Suprapubic skin (tissue), 4 donors: ENCODE measurements around the gene KRTAP12-2. TPM values are rescaled to one million over a fixed set of nuclear protein-coding genes. Genes with fewer than 3 reads are reported as not detected.
A peak's percentile ranks its signal among the peaks of the same experiment; 100 is the strongest.

Experiments
- DNase-seq, 2 donors: peaks; one replicate each; pipeline ENCODE4 v3.0.0-alpha.2; 2019; ENCODE audit warnings: low spot score in 2 of 2
- H3K27ac ChIP-seq: fragments of 200-600 bp; sonication (generic); one replicate; pipeline ENCODE4 v1.5.1; 2019
- H3K27me3 ChIP-seq: fragments of 200-600 bp; sonication (generic); one replicate; pipeline ENCODE4 v1.5.1; 2019
- H3K36me3 ChIP-seq: fragments of 200-600 bp; sonication (generic); one replicate; pipeline ENCODE4 v1.5.1; 2019
- H3K4me1 ChIP-seq: fragments of 200-600 bp; sonication (generic); one replicate; pipeline ENCODE4 v1.5.1; 2019
- H3K4me3 ChIP-seq: fragments of 200-600 bp; sonication (generic); one replicate; pipeline ENCODE4 v1.5.1; 2019; ENCODE audit warnings: mild to moderate bottlenecking
- H3K9me3 ChIP-seq: fragments of 200-600 bp; sonication (generic); one replicate; pipeline ENCODE4 v1.5.1; 2019
- EP300 ChIP-seq: sonication (generic); formaldehyde crosslinking; IDR thresholded peaks from one replicate; pipeline ENCODE4 v1.6.1; 2017; ENCODE audit warnings: antibody characterized with exemption
- POLR2A ChIP-seq, 2 donors: fragments of 450-650 bp; IDR thresholded peaks; one replicate each; pipeline ENCODE4 v1.6.1; 2017; ENCODE audit warnings: antibody characterized with exemption in 2 of 2, mild to moderate bottlenecking in 2 of 2, moderate library complexity in 2 of 2
- POLR2AphosphoS5 ChIP-seq, 3 donors: sonication (generic); formaldehyde crosslinking; IDR thresholded peaks; one replicate each; pipeline ENCODE4 v1.6.1; 2017; ENCODE audit warnings: antibody characterized with exemption in 3 of 3
- WGBS: methylation state at CpG from one replicate; pipeline ENCODE4 v1.1.5; 2018; 5-methylcytosine and 5-hydroxymethylcytosine counted together
- total RNA-seq, 4 donors: library from RNA; depleted of rRNA; stranded (reverse); fragments of >200 nt; gene quantifications; one replicate each; pipeline ENCODE4 v1.1.0, GENCODE V29; 2016
- TF ChIP-seq, protein P1 (sequence below), 2 donors: fragments of 200-600 bp in 1 of 2; fragments of 450-650 bp in 1 of 2; sonication (generic) in 1 of 2; IDR thresholded peaks; one replicate each; pipeline ENCODE4 v1.5.1; 2016 to 2019; ENCODE audit warnings: antibody characterized with exemption in 2 of 2, mild to moderate bottlenecking in 1 of 2, moderate library complexity in 1 of 2

Gene KRTAP12-2
- total RNA-seq, 4 donors from 2014 or later, result 5.6 to 29.3 (median 8.2) TPM; not detected in 1

DNA sequence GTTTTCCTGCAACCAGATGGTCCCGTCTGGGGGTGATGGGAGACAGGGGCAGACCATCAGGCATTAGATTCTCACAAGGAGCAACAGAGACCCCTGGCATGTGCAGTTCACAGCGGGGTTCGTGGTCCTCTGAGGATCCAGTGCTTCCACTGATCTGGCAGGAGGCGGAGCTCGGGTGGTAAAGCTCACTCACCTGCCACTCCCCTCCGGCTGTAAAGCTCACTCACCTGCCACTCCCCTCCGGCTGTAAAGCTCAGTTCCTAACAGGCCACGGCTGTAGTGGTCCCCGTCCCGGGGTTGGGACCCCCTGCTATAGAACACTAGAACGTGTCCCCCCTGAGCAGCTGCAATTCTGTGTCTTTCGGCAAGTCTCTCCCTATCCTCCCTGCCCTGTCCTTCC, 34.8 kb upstream of the KRTAP12-2 start:
- Histone ChIP-seq H3K4me1 (no peaks in the 10 kb centered on the region), H3K27me3 (peaks cover 91% of the 10 kb centered on the region), H3K4me3 (no peak overlapping the region), H3K27ac (no peak overlapping the region), H3K36me3 (no peaks in the 10 kb centered on the region), H3K9me3 (no peaks in the 10 kb centered on the region)
- DNase-seq, result peak in 1 of 2 donors; percentile 69
- WGBS, result 40% methylated on average over 12 of the region's 12 CpGs
- TF ChIP-seq, protein P1, sequence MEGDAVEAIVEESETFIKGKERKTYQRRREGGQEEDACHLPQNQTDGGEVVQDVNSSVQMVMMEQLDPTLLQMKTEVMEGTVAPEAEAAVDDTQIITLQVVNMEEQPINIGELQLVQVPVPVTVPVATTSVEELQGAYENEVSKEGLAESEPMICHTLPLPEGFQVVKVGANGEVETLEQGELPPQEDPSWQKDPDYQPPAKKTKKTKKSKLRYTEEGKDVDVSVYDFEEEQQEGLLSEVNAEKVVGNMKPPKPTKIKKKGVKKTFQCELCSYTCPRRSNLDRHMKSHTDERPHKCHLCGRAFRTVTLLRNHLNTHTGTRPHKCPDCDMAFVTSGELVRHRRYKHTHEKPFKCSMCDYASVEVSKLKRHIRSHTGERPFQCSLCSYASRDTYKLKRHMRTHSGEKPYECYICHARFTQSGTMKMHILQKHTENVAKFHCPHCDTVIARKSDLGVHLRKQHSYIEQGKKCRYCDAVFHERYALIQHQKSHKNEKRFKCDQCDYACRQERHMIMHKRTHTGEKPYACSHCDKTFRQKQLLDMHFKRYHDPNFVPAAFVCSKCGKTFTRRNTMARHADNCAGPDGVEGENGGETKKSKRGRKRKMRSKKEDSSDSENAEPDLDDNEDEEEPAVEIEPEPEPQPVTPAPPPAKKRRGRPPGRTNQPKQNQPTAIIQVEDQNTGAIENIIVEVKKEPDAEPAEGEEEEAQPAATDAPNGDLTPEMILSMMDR (IDR thresholded peaks at IDR 0.05), result no peak
- TF ChIP-seq POLR2A (IDR thresholded peaks at IDR 0.05) (no peak), POLR2AphosphoS5 (IDR thresholded peaks at IDR 0.05) (no peak), EP300 (no peak)

DNA sequence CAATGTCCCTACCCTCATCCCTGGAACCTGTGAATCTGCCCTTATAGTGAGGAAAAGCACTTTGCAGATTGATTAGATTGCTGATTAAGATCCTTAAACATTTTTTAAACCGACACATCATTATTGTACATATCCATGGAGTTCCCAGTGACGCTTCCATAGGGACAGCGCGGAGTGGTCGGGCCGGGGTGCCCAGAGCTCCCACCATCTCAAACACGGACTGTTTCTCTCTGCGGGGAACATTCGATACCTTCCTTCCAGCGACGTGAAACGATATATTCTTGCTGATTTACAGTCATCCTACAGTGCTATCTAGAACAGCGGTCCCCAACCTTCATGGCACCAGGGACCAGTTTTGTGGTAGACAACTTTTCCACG, 34.3 kb upstream of the KRTAP12-2 start:
- WGBS, result 85% methylated on average over 14 of the region's 14 CpGs
- Histone ChIP-seq H3K27me3 (peaks cover 90% of the 10 kb centered on the region), H3K36me3 (no peaks in the 10 kb centered on the region), H3K4me1 (no peaks in the 10 kb centered on the region), H3K27ac (no peak overlapping the region), H3K9me3 (no peaks in the 10 kb centered on the region), H3K4me3 (no peak overlapping the region)
- no peak for TF ChIP-seq POLR2A (IDR thresholded peaks at IDR 0.05)
- TF ChIP-seq POLR2AphosphoS5 (IDR thresholded peaks at IDR 0.05), result no peak
- TF ChIP-seq, protein P1 (IDR thresholded peaks at IDR 0.05), result no peak
- TF ChIP-seq EP300, result no peak
- no peak for DNase-seq

DNA sequence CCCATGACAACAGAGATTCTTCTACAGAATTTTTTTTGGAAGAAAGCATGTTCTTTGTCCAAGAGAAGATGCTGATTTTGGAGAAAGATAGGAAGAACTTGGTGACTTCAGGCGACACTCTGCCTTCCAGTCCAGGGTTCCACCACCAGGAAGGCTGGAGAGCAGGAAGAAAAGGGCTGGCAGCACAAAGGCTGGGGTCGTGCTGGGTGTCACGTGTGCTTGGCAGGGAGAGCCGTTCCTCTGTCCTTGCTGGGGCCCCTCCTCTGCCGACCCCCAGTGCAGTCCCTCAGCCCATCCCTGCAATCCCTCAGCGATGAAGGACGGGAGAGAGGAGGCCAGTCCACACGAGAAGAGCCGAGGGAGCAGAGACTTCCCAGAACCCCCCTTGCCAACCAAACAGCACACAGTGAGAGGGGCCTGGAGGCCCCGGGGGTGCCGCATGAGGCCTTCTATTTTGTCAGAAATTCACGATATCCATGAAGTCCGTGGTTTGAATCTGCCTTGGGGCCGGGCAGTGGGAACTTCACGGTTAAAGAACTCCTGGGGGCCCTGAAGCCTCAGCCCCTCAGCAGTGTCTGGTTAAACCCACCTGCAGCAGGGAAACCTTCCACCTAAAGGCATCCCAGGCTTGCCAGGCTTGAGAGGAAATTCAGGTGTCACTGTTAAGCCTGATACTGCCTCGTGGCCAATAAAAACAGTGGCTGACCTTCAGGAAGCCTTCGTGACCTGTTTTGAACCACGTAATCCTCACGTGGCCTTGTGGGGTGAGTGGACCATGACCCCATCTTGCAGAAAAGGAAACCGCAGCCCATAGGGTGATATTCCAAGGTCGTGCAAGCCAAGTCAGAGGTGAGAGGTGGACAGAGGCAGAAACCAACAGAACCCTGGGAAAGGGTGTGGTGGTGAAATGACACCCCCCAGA, 33.6 kb upstream of the KRTAP12-2 start:
- TF ChIP-seq EP300, result no peak
- TF ChIP-seq POLR2A (IDR thresholded peaks at IDR 0.05), result no peak
- no peak for TF ChIP-seq POLR2AphosphoS5 (IDR thresholded peaks at IDR 0.05)
- TF ChIP-seq, protein P1 (IDR thresholded peaks at IDR 0.05), result no peak
- Histone ChIP-seq H3K27me3 (peaks cover 91% of the 10 kb centered on the region), H3K4me1 (no peaks in the 10 kb centered on the region), H3K36me3 (no peaks in the 10 kb centered on the region), H3K9me3 (no peaks in the 10 kb centered on the region), H3K27ac (no peak overlapping the region), H3K4me3 (no peak overlapping the region)
- WGBS, result 71% methylated on average over 17 of the region's 21 CpGs
- DNase-seq, result no peak

- Histone ChIP-seq H3K4me3 (no peak overlapping the region), H3K9me3 (no peaks in the 10 kb centered on the region), H3K27me3 (peaks cover 88% of the 10 kb centered on the region), H3K4me1 (no peaks in the 10 kb centered on the region), H3K36me3 (no peaks in the 10 kb centered on the region), H3K27ac (no peak overlapping the region)
- no peak for DNase-seq
- 66% methylated on average over 17 of the region's 17 CpGs for WGBS
- TF ChIP-seq, protein P1 (IDR thresholded peaks at IDR 0.05), result no peak
- TF ChIP-seq POLR2AphosphoS5 (IDR thresholded peaks at IDR 0.05) (no peak), POLR2A (IDR thresholded peaks at IDR 0.05) (no peak), EP300 (no peak)
Measured at GRCh38 chr21:44699502-44700001, 32.8 kb upstream of the KRTAP12-2 start.
